ENCODE data around the gene PURA. TPM values are rescaled to one million over a fixed set of nuclear protein-coding genes. Genes with fewer than 3 reads are reported as not detected.
A peak's percentile ranks its signal among the peaks of the same experiment; 100 is the strongest.

Gene PURA
- total RNA-seq (10 to 100 TPM; 29.6 to 30.4 TPM), polyA plus RNA-seq (1 to 10 TPM; 4.4 to 4.7 (median 4.6) TPM), total RNA-seq (28.0 to 73.8 (median 37.2) reads per million in 6 experiments)

DNA sequence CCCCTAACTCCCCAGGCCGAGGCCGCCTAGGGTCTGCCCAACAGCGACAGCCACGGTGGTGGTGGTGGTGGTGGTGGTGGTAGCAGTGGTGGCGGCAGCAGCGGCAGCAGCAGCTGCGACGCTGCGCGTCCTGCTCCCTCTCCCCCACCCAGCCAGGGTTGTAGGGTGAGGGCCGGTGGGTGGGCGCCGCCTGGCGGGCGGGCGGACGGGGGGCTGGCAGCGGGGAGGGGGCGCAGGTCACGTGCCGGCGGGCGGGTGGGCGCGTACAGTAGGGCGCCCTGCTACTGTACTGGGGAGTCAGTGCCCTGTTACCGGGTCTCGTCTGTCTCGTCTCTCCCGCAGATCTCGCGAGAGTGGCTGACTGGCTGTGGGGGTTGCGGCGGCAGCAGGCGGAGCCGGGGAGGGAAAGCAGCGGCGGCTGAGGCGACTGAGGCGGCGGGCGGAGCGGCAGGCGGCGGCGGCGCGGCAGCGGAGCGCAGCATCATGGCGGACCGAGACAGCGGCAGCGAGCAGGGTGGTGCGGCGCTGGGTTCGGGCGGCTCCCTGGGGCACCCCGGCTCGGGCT lies at the start of gene PURA:
Gene PURA (plus strand): TSS at position 411 of the 565 bp plus-strand sequence. CDS start 73 bp downstream, at position 484.
- Mint-ChIP-seq H3K27ac (peak within 1 kb of the TSS; percentile 92 to 99 (median 98)), H3K9me3 (no peaks in the 10 kb centered on the region), H3K36me3 (peaks cover 0 to 2% (median 0%) of the 10 kb centered on the region in 3 donors), H3K27me3 (peaks cover 0 to 9% (median 2%) of the 10 kb centered on the region in 5 donors), H3K4me1 (peaks cover 32 to 83% (median 73%) of the 10 kb centered on the region in 4 donors), H3K4me3 (peak within 1 kb of the TSS; percentile 89 to 99 (median 96))
- DNase-seq = peak; percentile 95 to 99 (median 98)
- peak; percentile 88 to 91 for ATAC-seq
- POLR2A ChIA-PET = interaction anchor here (0.5 to 3.7 kb wide), 7 partner anchors 8 to 41 kb away, joined by 3 to 20 read pairs (median 4); no protein-coding TSS in a partner anchor

DNA sequence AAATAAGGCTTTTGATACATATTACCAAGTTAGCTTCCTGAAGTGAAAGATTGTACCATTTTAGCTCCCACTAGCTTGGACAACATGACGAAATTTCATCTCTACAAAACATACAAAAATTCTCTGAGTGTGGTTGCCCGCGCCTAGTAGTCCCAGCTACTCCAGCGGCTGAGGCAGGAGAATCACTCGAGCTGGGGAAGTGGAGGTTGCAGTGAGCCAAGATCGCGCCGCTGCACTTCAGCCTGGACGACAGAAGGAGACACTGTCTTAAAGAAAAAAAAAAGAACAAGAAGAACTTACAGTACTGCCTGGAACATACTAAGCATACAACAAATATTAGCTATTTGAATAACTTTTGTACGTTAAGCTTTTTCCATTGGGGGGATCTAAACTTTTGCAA lies 41.1 kb upstream of the PURA start:
- no peak for ATAC-seq
- no peaks in the 10 kb centered on the region for H3K36me3 Mint-ChIP-seq
- H3K9me3 Mint-ChIP-seq = no peaks in the 10 kb centered on the region
- H3K27ac Mint-ChIP-seq = no peak overlapping the region
- no peak for DNase-seq
- no peak overlapping the region for H3K4me3 Mint-ChIP-seq
- H3K27me3 Mint-ChIP-seq = peaks cover 10 to 32% (median 15%) of the 10 kb centered on the region in 5 donors
- POLR2A ChIA-PET = interaction anchor here (0.8 to 2.1 kb wide), 4 partner anchors 27 to 71 kb away, joined by 3 to 9 read pairs (median 4); partner anchors contain the start of gene PURA
- no peaks in the 10 kb centered on the region for H3K4me1 Mint-ChIP-seq

DNA sequence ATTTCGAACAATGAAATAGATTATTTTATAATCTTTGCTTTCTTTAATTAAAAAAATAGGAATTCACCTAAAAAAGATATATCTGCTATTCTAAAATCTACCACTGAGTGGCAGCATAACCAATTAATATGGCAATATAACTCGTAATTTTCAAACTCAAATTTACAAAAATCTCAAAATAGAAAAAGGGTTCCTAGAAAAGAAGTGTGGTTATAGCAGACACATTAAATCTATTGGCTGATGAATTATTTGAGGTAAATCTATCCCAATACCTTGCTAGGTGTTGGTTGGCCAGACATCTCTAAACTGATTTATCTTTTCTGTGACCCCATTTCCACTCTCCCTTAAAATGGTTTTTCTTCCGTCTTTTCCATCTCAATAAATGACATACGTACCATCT lies 40.6 kb upstream of the PURA start:
- Mint-ChIP-seq H3K9me3 (no peaks in the 10 kb centered on the region), H3K36me3 (no peaks in the 10 kb centered on the region), H3K4me1 (no peaks in the 10 kb centered on the region), H3K4me3 (no peak overlapping the region), H3K27me3 (peaks cover 10 to 29% (median 15%) of the 10 kb centered on the region in 5 donors), H3K27ac (no peak overlapping the region)
- ATAC-seq (no peak), DNase-seq (peak in 3 of 10 donors; percentile 54 to 61 (median 56))
- POLR2A ChIA-PET = interaction anchor here (1.2 to 2.1 kb wide), 3 partner anchors 27 to 71 kb away, joined by 4 to 9 read pairs (median 4); no protein-coding TSS in a partner anchor

DNA sequence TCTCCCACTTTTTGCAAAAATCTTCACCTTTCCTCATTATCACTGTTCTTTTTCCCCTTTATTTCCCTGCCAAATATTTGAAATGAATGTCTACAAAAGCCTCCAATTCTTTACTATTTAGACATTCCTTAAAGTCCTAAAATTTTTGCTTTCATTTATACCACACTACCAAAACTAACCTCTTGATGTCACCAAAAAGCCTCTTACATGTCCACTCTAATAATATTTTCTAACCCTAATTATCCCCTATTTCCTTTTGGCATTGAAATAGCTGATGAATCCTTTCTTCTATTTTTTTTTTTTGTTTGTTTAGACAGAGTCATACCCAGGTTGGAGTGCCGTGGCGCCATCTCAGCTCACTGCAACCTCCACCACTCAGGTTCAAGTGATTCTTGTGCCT lies 38.5 kb upstream of the PURA start:
- no peak for DNase-seq
- Mint-ChIP-seq H3K9me3 (no peaks in the 10 kb centered on the region), H3K27me3 (peaks cover 10 to 25% (median 17%) of the 10 kb centered on the region in 5 donors), H3K36me3 (no peaks in the 10 kb centered on the region), H3K4me3 (no peak overlapping the region), H3K4me1 (no peaks in the 10 kb centered on the region), H3K27ac (no peak overlapping the region)
- ATAC-seq = no peak
- POLR2A ChIA-PET = no interaction called here

DNA sequence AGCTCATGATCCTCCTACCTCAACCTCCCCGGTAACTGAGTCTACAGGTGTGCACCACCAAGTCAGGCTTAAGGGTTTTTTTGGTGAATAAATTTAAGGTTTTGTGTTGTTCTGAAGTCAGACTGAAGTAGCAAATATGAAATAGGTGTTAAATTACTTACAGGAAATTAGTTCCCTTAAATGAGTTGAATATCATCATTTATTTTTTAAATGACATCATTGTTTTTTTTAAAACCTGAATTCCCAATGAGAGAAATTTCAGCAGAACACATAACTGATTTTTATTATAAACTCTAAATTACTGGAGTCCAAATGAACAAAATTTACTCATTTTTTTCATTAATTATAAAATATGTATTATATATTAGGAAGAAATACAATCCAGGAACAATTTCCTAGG lies 37.8 kb upstream of the PURA start:
- ATAC-seq (no peak), DNase-seq (no peak)
- Mint-ChIP-seq H3K4me3 (no peak overlapping the region), H3K4me1 (no peaks in the 10 kb centered on the region), H3K27me3 (peaks cover 10 to 25% (median 17%) of the 10 kb centered on the region in 5 donors), H3K36me3 (no peaks in the 10 kb centered on the region), H3K9me3 (no peaks in the 10 kb centered on the region), H3K27ac (no peak overlapping the region)
- POLR2A ChIA-PET = no interaction called here

DNA sequence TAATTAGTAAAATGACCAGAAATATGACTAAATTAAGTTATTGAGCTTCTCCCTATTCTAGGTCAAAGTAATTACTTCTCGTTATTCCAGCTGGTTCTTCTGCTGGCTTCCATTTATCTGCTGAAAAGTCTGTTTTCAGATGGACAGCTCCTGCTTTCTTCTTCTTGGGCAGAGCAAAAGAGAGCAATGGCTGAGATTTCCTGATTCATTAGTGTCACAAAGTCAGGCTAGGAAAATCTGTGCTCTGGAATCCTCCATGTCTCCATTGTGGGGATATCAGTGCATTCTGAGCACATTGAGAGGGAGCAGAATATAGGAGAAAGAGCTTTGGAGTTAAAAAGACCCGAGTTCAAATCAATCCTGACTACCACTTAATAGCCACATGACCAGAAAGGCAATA lies 37.1 kb upstream of the PURA start:
- POLR2A ChIA-PET = interaction anchor here (0.7 kb wide), 1 partner anchor 39 kb away, joined by 3 read pairs; no protein-coding TSS in a partner anchor

DNA sequence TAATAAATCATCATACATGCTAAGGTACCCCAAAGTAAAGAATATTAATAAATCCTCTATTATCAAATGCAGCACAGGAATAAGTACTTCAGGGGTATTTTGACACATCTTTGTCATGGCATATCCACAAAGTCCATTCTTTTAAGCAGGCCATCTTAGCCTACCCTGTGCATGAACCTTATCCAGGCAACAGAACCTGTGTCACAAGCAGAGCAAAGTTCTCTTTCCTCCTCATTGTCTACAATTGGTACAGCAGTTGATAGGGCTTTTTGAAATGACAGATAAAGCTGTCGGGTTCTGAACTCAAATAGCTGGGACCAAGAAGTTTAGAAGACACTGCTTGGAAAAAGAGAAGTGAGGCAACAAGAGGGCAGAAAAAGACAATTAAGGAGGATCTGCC lies 30.8 kb upstream of the PURA start:
- Mint-ChIP-seq H3K36me3 (no peaks in the 10 kb centered on the region), H3K9me3 (no peaks in the 10 kb centered on the region), H3K4me3 (no peak overlapping the region), H3K27me3 (peaks cover 6 to 30% (median 10%) of the 10 kb centered on the region in 5 donors), H3K27ac (no peak overlapping the region), H3K4me1 (no peaks in the 10 kb centered on the region)
- POLR2A ChIA-PET = no interaction called here
- DNase-seq (no peak), ATAC-seq (no peak)

More for the DNA sequence above, 37.1 kb upstream of the PURA start:
- H3K27ac Mint-ChIP-seq = no peak overlapping the region
- H3K9me3 Mint-ChIP-seq = no peaks in the 10 kb centered on the region
- peaks cover 10 to 23% (median 17%) of the 10 kb centered on the region in 5 donors for H3K27me3 Mint-ChIP-seq
- no peaks in the 10 kb centered on the region for H3K36me3 Mint-ChIP-seq
- DNase-seq = no peak
- no peak overlapping the region for H3K4me3 Mint-ChIP-seq
- no peaks in the 10 kb centered on the region for H3K4me1 Mint-ChIP-seq
- ATAC-seq = no peak

DNA sequence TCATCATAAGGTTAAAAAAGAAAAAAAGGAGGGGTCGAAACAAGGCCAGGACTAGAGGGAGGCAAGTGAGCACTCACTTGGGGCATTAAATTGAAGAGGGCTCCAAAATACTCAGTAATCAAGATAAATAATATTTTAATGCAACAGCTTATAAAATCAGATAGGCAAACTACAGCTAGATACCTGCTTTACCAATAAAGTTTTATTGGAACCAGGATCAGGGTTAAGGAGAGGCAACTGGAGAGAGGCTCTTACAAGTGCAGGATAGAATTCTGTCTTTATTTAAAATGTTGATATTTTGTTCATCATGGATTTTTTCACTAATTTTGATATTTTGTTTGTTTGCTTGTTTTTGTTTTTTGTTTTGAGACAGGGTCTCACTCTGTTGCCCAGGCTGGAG lies 30.3 kb upstream of the PURA start:
- Mint-ChIP-seq H3K27ac (no peak overlapping the region), H3K4me1 (no peaks in the 10 kb centered on the region), H3K27me3 (peaks cover 6 to 30% (median 10%) of the 10 kb centered on the region in 5 donors), H3K9me3 (no peaks in the 10 kb centered on the region), H3K4me3 (no peak overlapping the region), H3K36me3 (no peaks in the 10 kb centered on the region)
- ATAC-seq = no peak
- POLR2A ChIA-PET = no interaction called here
- DNase-seq = no peak

DNA sequence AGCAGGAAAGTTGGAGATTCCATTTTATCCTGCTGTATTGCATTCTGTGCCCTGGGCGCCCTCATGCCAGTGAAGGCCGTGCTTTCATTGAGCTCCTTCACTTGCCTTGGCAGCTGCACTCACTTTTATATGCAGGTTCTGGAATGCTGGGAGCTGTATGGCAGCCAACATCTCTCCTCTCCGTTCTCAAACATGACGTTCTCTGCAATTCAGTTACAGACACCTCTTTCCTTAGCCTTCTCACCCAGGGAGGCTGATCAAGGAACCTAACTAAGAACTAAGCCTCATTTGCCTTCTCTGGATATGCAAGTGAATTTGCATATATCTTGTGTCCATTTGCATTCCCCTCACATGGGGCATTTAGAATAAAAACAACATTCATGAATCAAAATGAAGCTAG lies 29.4 kb upstream of the PURA start:
- peaks cover 0 to 6% (median 6%) of the 10 kb centered on the region in 3 donors for H3K36me3 Mint-ChIP-seq
- H3K4me1 Mint-ChIP-seq = no peaks in the 10 kb centered on the region
- POLR2A ChIA-PET = no interaction called here
- peaks cover 0 to 8% (median 6%) of the 10 kb centered on the region in 9 donors for H3K9me3 Mint-ChIP-seq
- H3K27me3 Mint-ChIP-seq = peaks cover 5 to 31% (median 9%) of the 10 kb centered on the region in 5 donors
- H3K4me3 Mint-ChIP-seq = no peak overlapping the region
- peak overlapping the region in 2 of 10 donors; percentile 37 to 58 for H3K27ac Mint-ChIP-seq
- DNase-seq = no peak
- ATAC-seq = no peak

DNA sequence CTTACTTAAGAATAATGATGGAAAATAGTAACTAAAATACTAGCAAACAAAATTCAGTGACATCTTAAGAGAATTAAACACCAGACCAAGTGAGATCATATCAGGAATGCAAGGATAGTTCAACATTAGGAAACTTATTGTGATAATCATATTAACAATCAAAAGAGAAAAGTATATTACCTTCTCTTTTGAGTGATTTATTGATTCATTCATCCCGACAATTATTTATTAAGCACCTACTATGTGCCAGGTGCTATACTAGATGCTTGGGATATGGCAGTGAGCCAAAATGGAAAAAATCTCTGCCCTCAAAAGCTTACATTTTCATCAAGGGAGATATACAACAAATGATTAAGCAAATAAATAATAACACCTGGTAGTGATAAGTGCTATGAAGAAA lies 23.7 kb upstream of the PURA start:
- POLR2A ChIA-PET = no interaction called here
- DNase-seq (no peak), ATAC-seq (no peak)
- H3K27me3 Mint-ChIP-seq = peaks cover 2 to 30% (median 13%) of the 10 kb centered on the region in 5 donors
- H3K4me1 Mint-ChIP-seq = no peaks in the 10 kb centered on the region
- H3K27ac Mint-ChIP-seq = no peak overlapping the region
- H3K36me3 Mint-ChIP-seq = peaks cover 0 to 21% (median 20%) of the 10 kb centered on the region in 3 donors
- peaks cover 5 to 29% (median 20%) of the 10 kb centered on the region in 9 donors for H3K9me3 Mint-ChIP-seq
- H3K4me3 Mint-ChIP-seq = no peak overlapping the region

DNA sequence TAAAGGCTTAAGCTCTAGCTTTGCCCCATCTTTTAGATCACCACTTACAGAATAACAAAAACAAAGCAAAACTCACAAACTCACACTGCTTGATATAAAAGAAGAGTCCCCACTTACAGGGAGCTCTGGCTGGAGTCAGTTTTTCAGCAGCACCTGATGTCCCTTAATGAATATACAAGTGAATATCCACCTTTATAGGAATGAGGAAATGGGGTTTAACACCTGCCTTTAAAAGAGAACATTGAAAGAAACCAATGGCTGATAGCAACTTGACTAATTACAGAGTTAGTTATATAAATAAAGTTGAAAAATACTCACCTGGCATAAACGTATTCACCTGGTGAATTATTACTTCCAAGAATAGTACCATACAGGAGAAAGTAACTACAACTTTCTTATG lies 20.7 kb upstream of the PURA start:
- Mint-ChIP-seq H3K27ac (no peak overlapping the region), H3K4me3 (no peak overlapping the region), H3K27me3 (peaks cover 2 to 33% (median 13%) of the 10 kb centered on the region in 5 donors), H3K9me3 (peaks cover 5 to 29% (median 20%) of the 10 kb centered on the region in 9 donors), H3K4me1 (no peaks in the 10 kb centered on the region), H3K36me3 (peaks cover 0 to 21% (median 20%) of the 10 kb centered on the region in 3 donors)
- POLR2A ChIA-PET = no interaction called here
- DNase-seq (no peak), ATAC-seq (no peak)

DNA sequence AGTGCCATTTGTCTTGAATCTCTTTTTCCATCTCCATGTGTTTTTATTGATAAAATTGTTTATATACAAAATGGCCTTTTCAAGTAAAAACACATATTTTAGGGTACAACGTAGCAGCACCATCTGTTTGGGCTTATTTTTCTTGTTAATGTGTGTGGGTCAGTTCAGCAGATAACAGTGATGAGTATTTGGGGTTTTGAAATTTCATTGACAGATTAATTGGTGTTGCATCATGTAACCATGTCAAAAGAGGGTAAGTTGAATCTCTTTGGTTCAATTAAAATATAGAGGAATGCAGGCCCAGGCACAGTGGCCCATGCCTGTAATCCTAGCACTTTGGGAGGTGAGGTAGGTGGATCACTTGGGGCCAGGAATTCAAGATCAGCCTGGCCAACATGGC lies 20.0 kb upstream of the PURA start:
- POLR2A ChIA-PET = no interaction called here
- ATAC-seq = no peak
- no peak overlapping the region for H3K4me3 Mint-ChIP-seq
- DNase-seq = no peak
- peaks cover 5 to 29% (median 20%) of the 10 kb centered on the region in 9 donors for H3K9me3 Mint-ChIP-seq
- H3K36me3 Mint-ChIP-seq = peaks cover 0 to 21% (median 20%) of the 10 kb centered on the region in 3 donors
- H3K4me1 Mint-ChIP-seq = no peaks in the 10 kb centered on the region
- peaks cover 2 to 33% (median 13%) of the 10 kb centered on the region in 5 donors for H3K27me3 Mint-ChIP-seq
- no peak overlapping the region for H3K27ac Mint-ChIP-seq

DNA sequence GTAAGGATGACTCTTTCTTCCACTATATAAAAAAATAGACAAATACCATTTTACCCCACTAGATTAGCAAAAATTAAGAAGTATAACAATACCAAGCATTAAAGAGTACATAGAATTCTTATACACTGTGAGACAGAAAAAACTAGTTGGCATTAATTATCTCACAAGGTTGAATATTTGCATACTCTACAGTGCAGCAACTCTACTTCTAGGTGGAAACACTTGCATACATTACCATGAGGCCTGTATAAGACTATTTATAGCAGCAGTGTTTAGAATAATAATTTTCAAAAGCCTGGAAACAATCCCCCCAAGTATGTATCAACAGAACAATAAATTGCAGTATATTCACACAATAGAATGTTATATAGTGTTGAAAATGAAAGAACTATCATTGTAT lies 19.0 kb upstream of the PURA start:
- Mint-ChIP-seq H3K4me1 (no peaks in the 10 kb centered on the region), H3K27me3 (peaks cover 4 to 41% (median 13%) of the 10 kb centered on the region in 5 donors), H3K9me3 (peaks cover 3 to 20% (median 13%) of the 10 kb centered on the region in 9 donors), H3K36me3 (peaks cover 0 to 12% (median 12%) of the 10 kb centered on the region in 3 donors), H3K27ac (no peak overlapping the region), H3K4me3 (no peak overlapping the region)
- POLR2A ChIA-PET = no interaction called here
- ATAC-seq = no peak
- DNase-seq = no peak

All from naive thymus-derived CD8-positive, alpha-beta T cell (primary cell).